ENCODE data around the gene DBNDD1.
"Not testable (repeated sequence)": the region's sequence is repeated elsewhere in the genome, so short reads cannot be mapped to it uniquely, and the experiment has no call there.

The DBNDD1 gene

GRCh38 chr16:90010676-90011507 is 8.4 kb downstream of the DBNDD1 start:
- no peak for DNase-seq

- no peak for DNase-seq
Observed at GRCh38 chr16:90009172-90009899, 9.9 kb downstream of the DBNDD1 start.

GRCh38 chr16:90008708-90009145 is 10.5 kb downstream of the DBNDD1 start:
- DNase-seq = peak; percentile 57

- DNase-seq = not testable (repeated sequence)
Observed at GRCh38 chr16:90007635-90008234, 11.5 kb downstream of the DBNDD1 start.

- no peak for DNase-seq
Observed at GRCh38 chr16:90007015-90007414, 12.2 kb downstream of the DBNDD1 start.

- no peak for DNase-seq
Observed at GRCh38 chr16:90005956-90006663, 13.1 kb downstream of the DBNDD1 start.

GRCh38 chr16:90004577-90004976 is 14.7 kb downstream of the DBNDD1 start:
- no peak for DNase-seq

- no peak for DNase-seq
Observed at GRCh38 chr16:90002759-90003158, 16.5 kb downstream of the DBNDD1 start.

- DNase-seq = no peak
Observed at GRCh38 chr16:90001761-90002503, 17.3 kb downstream of the DBNDD1 start.

- DNase-seq = no peak
Observed at GRCh38 chr16:90000733-90001427, 18.4 kb downstream of the DBNDD1 start.

GRCh38 chr16:89999831-90000574 is 19.3 kb downstream of the DBNDD1 start:
- DNase-seq = no peak

GRCh38 chr16:89996178-89996489 is 23.1 kb downstream of the DBNDD1 start:
- no peak for DNase-seq

- peak; percentile 47 for DNase-seq
Observed at GRCh38 chr16:89995475-89996177, 23.6 kb downstream of the DBNDD1 start.

GRCh38 chr16:89994721-89995474 is 24.4 kb downstream of the DBNDD1 start:
- peak; percentile 42 for DNase-seq

GRCh38 chr16:89994389-89994720 is 24.9 kb downstream of the DBNDD1 start:
- no peak for DNase-seq

- DNase-seq = no peak
Observed at GRCh38 chr16:89993971-89994370, 25.3 kb downstream of the DBNDD1 start.

GRCh38 chr16:89993377-89993776 is 25.9 kb downstream of the DBNDD1 start:
- no peak for DNase-seq

- no peak for DNase-seq
Observed at GRCh38 chr16:89990799-89991198, 28.5 kb downstream of the DBNDD1 start.

- DNase-seq = no peak
Observed at GRCh38 chr16:89988951-89989350, 30.3 kb downstream of the DBNDD1 start.

GRCh38 chr16:89987169-89987568 is 32.1 kb downstream of the DBNDD1 start:
- DNase-seq = no peak

Data from stimulated activated CD4-positive, alpha-beta T cell treated with anti-CD3 and anti-CD28 coated beads, Interleukin-4, amount 100 ng/mL, for 1 hour (primary cell).